RWPE2 (cell line): ENCODE data around the gene ADAM10.

ENCODE experiments used
- ATAC-seq: fragments of 200-7000 bp; cut with Tn5 transposase; 3 replicates; pipeline ENCODE4 v1.9.1; 2021; ENCODE audit warnings: low read depth
- DNase-seq: peaks from one replicate; pipeline ENCODE4 v3.0.0-alpha.2; 2020; ENCODE audit warnings: low spot score
- H3K27ac ChIP-seq: fragments of 450-650 bp; 2 replicates; pipeline ENCODE4 v1.5.1; 2017; ENCODE audit warnings: mild to moderate bottlenecking; ENCODE audit not compliant: poor library complexity, severe bottlenecking
- H3K27me3 ChIP-seq: fragments of 250-450 bp; sonication (Bioruptor Pico); 2 replicates; pipeline ENCODE4 v1.5.1; 2021; ENCODE audit warnings: mild to moderate bottlenecking, moderate library complexity; ENCODE audit not compliant: insufficient read depth, poor library complexity, severe bottlenecking
- H3K36me3 ChIP-seq: fragments of 250-450 bp; sonication (Bioruptor Pico); 2 replicates; pipeline ENCODE4 v1.5.1; 2020; ENCODE audit warnings: low read depth, mild to moderate bottlenecking, moderate library complexity
- H3K4me1 ChIP-seq: fragments of 250-450 bp; sonication (Bioruptor Pico); 2 replicates; pipeline ENCODE4 v1.5.1; 2021; ENCODE audit warnings: mild to moderate bottlenecking, moderate library complexity; ENCODE audit not compliant: insufficient read depth, poor library complexity, severe bottlenecking
- H3K4me3 ChIP-seq: fragments of 250-450 bp; sonication (Bioruptor Pico); 2 replicates; pipeline ENCODE4 v1.5.1; 2021; ENCODE audit warnings: mild to moderate bottlenecking, moderate library complexity; ENCODE audit not compliant: severe bottlenecking
- H3K9me3 ChIP-seq: fragments of 250-450 bp; sonication (Bioruptor Pico); 2 replicates; pipeline ENCODE4 v1.5.1; 2021; ENCODE audit warnings: mild to moderate bottlenecking, moderate library complexity; ENCODE audit not compliant: severe bottlenecking
- CTCF ChIP-seq: fragments of 450-650 bp; IDR thresholded peaks from one replicate; pipeline ENCODE4 v1.5.1; 2017; ENCODE audit warnings: mild to moderate bottlenecking, moderate library complexity; ENCODE audit not compliant: poor library complexity, severe bottlenecking

ADAM10 gene

GRCh38 chr15:58552505-58553364, 196.8 kb downstream of the ADAM10 start:
- peak overlapping the region; percentile 55 for H3K27ac ChIP-seq
- no peak overlapping the region for H3K4me3 ChIP-seq

DNA sequence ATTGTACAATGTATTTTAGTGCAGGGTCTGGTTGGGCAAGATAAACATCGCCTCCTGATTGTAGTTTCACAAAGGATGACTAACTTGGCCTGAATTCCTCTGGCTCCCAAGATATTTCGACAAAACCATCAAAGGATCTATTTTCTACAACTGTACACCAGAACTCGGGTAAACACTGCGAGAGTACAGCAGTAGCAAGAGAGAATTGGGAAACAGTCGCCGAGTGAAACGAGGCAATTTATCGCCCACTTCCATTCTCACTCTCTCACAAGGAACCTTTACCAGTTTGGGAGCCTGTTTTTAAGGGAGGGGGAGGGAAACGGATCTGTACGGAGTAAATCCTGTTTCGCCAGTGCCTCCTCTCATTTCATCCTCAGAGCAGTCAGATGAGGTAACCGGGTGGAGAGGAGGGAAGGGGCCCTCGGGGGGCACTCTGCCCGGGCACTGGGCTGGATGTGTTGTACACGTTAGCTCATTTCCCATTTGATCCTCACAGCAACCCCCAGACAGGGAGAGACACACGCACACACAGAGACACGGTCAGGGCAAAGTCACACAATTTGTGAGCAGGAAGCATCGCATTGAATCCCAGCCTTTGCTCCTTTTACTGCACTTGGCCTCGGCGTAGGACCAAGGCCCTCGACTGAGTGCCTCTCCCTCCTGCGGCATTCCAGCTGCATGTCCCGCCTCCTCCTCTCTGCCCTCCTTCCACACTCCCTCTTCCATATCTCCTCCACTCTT, 197.6 kb downstream of the ADAM10 start:
- no peaks in the 10 kb centered on the region for H3K27me3 ChIP-seq
- DNase-seq (no peak), ATAC-seq (peak; percentile 81)
- H3K36me3 ChIP-seq: no peaks in the 10 kb centered on the region
- H3K4me1 ChIP-seq: peaks cover 26% of the 10 kb centered on the region
- no peaks in the 10 kb centered on the region for H3K9me3 ChIP-seq
- TF ChIP-seq CTCF: no peak
- H3K4me3 ChIP-seq: no peak overlapping the region
- peak overlapping the region; percentile 55 for H3K27ac ChIP-seq

More at GRCh38 chr15:58552505-58553364, 196.8 kb downstream of the ADAM10 start:
- ATAC-seq: no peak
- Histone ChIP-seq H3K4me1 (peaks cover 18% of the 10 kb centered on the region), H3K27me3 (no peaks in the 10 kb centered on the region), H3K9me3 (no peaks in the 10 kb centered on the region), H3K36me3 (no peaks in the 10 kb centered on the region)
- TF ChIP-seq CTCF: no peak
- DNase-seq: no peak

DNA sequence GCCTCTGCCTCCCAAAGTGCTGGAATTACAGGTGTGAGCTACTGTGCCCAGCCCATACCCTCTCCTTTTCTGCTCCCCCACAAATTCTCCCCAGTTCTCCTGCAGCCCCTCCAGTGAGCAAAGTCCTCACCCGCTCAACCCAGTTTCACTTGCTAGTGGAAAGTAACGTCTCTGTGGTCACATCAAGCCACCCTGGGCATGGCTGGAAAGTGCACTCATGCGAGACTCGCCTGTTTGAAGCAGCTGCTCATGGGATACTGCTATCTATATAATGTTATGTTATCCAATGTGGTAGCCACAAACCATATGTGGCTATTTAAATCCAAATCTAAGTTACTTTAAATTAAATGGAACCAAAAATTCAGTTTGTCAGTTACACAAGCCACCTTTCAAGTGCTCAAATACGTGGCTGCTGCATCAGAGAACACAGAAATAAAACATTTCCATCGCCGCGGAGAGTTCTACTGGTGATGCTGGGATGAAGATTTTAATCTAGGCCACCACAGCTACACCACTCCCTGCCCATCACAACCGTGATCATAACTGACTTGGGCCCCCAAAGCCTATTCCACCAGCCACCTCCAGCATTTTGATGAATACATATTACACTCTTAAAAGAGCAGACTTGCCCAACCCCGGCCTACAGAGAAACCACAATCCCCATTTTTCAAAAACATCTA, 198.3 kb downstream of the ADAM10 start:
- Histone ChIP-seq H3K27ac (peak overlapping the region; percentile 55), H3K4me1 (peaks cover 27% of the 10 kb centered on the region), H3K36me3 (no peaks in the 10 kb centered on the region), H3K4me3 (no peak overlapping the region), H3K9me3 (no peaks in the 10 kb centered on the region), H3K27me3 (no peaks in the 10 kb centered on the region)
- ATAC-seq (no peak), DNase-seq (no peak)
- TF ChIP-seq CTCF: no peak

DNA sequence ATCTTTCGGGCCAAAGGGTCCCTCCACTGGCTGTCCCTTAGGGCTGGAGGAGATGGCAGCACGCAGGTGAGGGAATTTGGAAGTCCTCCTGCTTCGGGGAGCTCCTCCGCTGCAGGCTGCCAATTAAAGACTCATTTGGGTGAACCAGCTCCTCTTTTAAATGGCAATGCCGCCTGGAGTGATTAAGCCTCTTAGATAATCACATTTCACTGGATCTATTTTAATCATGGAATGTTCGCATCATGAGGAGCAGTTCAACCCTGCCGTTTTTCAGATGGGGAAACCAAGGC, 199.8 kb downstream of the ADAM10 start:
- H3K27ac ChIP-seq: no peak overlapping the region
- DNase-seq: no peak
- no peaks in the 10 kb centered on the region for H3K27me3 ChIP-seq
- ATAC-seq: no peak
- H3K36me3 ChIP-seq: no peaks in the 10 kb centered on the region
- H3K4me3 ChIP-seq: no peak overlapping the region
- no peaks in the 10 kb centered on the region for H3K9me3 ChIP-seq
- TF ChIP-seq CTCF: no peak
- H3K4me1 ChIP-seq: peaks cover 27% of the 10 kb centered on the region
